ENCODE measurements around the gene SLC39A9.

The SLC39A9 gene

DNA sequence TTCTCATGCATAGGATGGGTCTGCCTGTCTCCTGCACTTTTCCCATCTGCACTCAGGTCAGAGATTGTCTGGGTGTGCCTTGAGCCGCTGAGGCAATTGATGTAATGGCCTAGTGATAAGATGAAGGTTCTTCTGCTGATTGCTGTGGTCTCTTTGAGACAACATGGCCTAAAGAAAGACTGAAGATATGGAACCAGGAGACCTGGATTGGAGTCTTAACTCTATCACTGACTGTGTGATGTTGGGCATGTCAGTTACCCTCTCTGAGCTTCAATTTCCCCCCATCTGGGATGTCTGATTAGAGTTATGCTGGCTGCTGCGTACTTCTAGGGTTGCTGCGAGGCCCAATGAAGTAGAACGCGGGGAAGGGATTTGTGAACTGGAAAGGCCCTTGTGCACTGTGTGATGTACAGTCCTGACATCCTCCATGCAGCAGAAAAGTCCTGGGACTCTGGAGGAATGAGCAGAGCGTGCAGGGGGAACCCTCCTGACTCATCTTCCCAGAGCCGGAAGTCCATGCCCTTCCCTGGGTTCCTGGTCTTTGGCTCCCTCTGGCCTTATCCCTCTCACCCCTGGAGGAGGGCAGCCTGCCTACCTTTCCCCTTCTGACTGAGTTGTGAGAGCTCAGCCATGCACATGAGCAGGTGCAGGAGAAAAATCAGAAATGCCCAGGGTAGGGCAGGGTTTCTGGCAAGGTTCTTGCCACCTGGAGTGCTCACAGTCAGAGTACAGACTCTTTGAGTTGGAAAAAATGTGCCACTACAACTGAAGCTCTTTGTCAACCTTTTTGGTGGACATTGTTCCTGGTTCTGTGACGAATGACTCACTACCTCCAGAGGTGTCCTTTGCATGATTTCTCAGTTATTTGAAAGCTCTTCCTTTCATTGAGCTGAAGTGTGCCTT is 107.1 kb downstream of the SLC39A9 start:
- DNase-seq = no peak

DNA sequence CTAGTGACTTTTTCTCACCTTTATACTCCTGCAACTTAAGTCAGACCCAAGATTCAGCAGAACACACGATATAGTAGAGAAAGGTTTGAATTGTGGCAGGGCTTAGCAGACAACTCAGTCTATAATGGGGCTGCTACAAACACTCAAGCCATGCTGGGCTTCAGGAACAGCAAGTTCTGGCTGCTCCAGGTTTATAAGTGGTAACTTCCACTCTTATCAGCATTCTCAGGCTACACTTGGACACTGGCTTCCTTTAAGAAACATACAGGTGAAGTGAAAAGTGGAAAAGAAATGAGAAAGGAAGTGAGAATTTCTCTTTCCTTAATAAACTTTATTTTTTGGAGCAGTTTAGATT is 107.7 kb downstream of the SLC39A9 start:
- DNase-seq = no peak

All from NCI-H1105 (cell line).